Anterior cingulate cortex (tissue), 58 donors: ENCODE data around the gene PRR3.

Experiments used
- DNase-seq, 58 donors: peaks; one replicate each; lab custom pipeline; 2025; lab: John Stamatoyannopoulos, UW

The PRR3 gene

GRCh38 chr6:30568245-30568644 is 11.2 kb downstream of the PRR3 start:
- DNase-seq = peak in 1 of 58 donors; percentile 24

- no peak for DNase-seq
Observed at GRCh38 chr6:30570263-30570662, 13.2 kb downstream of the PRR3 start.

- peak in 11 of 58 donors; percentile 34 to 71 (median 64) for DNase-seq
Observed at GRCh38 chr6:30570740-30571074, 13.6 kb downstream of the PRR3 start.

GRCh38 chr6:30571075-30571761 is 14.1 kb downstream of the PRR3 start, which contains the start of gene ABCF1:
TSS of gene ABCF1 (plus strand) at chr6:30571442. CDS start at chr6:30571488, 46 bp downstream.
- peak; percentile 79 to 99 (median 97) for DNase-seq

- DNase-seq = peak in 1 of 58 donors; percentile 43
Observed at GRCh38 chr6:30571762-30572082, 14.6 kb downstream of the PRR3 start.

- no peak for DNase-seq
Observed at GRCh38 chr6:30572148-30572547, 15.1 kb downstream of the PRR3 start.

- no peak for DNase-seq
Observed at GRCh38 chr6:30573113-30573512, 16.0 kb downstream of the PRR3 start.

GRCh38 chr6:30578051-30578450 is 21.0 kb downstream of the PRR3 start:
- no peak for DNase-seq

- DNase-seq = no peak
Observed at GRCh38 chr6:30583921-30584320, 26.8 kb downstream of the PRR3 start.

GRCh38 chr6:30589754-30590358 is 32.8 kb downstream of the PRR3 start:
- DNase-seq = no peak

- DNase-seq = no peak
Observed at GRCh38 chr6:30590509-30590908, 33.4 kb downstream of the PRR3 start.

- DNase-seq = no peak
Observed at GRCh38 chr6:30591008-30591407, 33.9 kb downstream of the PRR3 start.

GRCh38 chr6:30592287-30592686 is 35.2 kb downstream of the PRR3 start:
- DNase-seq = no peak

GRCh38 chr6:30597315-30598144 is 40.4 kb downstream of the PRR3 start:
- DNase-seq = peak in 48 of 58 donors; percentile 8 to 83 (median 28)

GRCh38 chr6:30598912-30599624 is 42.0 kb downstream of the PRR3 start:
- DNase-seq = no peak

GRCh38 chr6:30599625-30600324 is 42.7 kb downstream of the PRR3 start:
- no peak for DNase-seq

GRCh38 chr6:30600451-30600961 is 43.4 kb downstream of the PRR3 start:
- DNase-seq = peak in 6 of 58 donors; percentile 11 to 51 (median 18)

GRCh38 chr6:30601436-30601814 is 44.3 kb downstream of the PRR3 start:
- DNase-seq = no peak

- DNase-seq = no peak
Observed at GRCh38 chr6:30601815-30602641, 44.9 kb downstream of the PRR3 start.
